OCI-LY1 (cell line): ENCODE measurements around the gene ZFP64.

Experiments
- CTCF ChIP-seq: fragments of 200-600 bp; sonication (generic), shearing (Covaris generic); IDR thresholded peaks from 2 replicates; pipeline ENCODE4 v1.5.1; 2017; ENCODE audit warnings: mild to moderate bottlenecking, antibody characterized with exemption, low read length, moderate library complexity, mixed read lengths
- EZH2 ChIP-seq: fragments of 200-600 bp; sonication (generic), shearing (Covaris generic); IDR thresholded peaks from 2 replicates; pipeline ENCODE4 v1.8.0; 2017; ENCODE audit warnings: borderline replicate concordance, mixed run types, mild to moderate bottlenecking, antibody characterized with exemption, low read length, moderate library complexity, mixed read lengths

GRCh38 chr20:52180180-52180840, 11.3 kb downstream of the ZFP64 start:
- TF ChIP-seq CTCF (no peak), EZH2 (no peak)
